Erythroblast (primary cell): Measurements from ENCODE around the gene RPRML.

Experiments
- GATA1 ChIP-seq: IDR thresholded peaks from 2 replicates; pipeline ENCODE4 v1.6.1; 2011; ENCODE audit warnings: low read depth, mild to moderate bottlenecking, control low read depth, low read length, moderate library complexity
- POLR2A ChIP-seq: IDR thresholded peaks from 2 replicates; pipeline ENCODE4 v1.6.1; 2011; ENCODE audit warnings: mild to moderate bottlenecking, low read length

GRCh38 chr17:46989637-46990431 is 10.8 kb upstream of the RPRML start:
- TF ChIP-seq POLR2A, result no peak
- no peak for TF ChIP-seq GATA1
